ENCODE results near the gene MAPK11.

GRCh38 chr22:50292643-50293440 is 22.7 kb upstream of the MAPK11 start:
- TF ChIP-seq CTCF (IDR thresholded peaks at IDR 0.05 in 2 of 3, conservative IDR thresholded peaks at IDR 0.05 in 1 of 3; ENCODE audit: control insufficient read depth in 2 of 3, extremely low read depth in 1 of 3, insufficient read depth in 1 of 3, low read depth in 3 of 3, low read length in 3 of 3), result no peak
- TF ChIP-seq MXI1 (IDR thresholded peaks at IDR 0.05; ENCODE audit: low read depth, low read length), result no peak
- no peak for TF ChIP-seq EP300 (IDR thresholded peaks at IDR 0.05; ENCODE audit: borderline replicate concordance in 1 of 2, control insufficient read depth in 1 of 2, low read depth in 2 of 2, low read length in 2 of 2)
- no peak for TF ChIP-seq SRF (IDR thresholded peaks at IDR 0.05; ENCODE audit: low read depth in 2 of 2, low read length in 2 of 2)
- TF ChIP-seq HDAC6 (IDR thresholded peaks at IDR 0.05; ENCODE audit: unreplicated experiment), result no peak
- no peak for TF ChIP-seq FOS (IDR thresholded peaks at IDR 0.05; ENCODE audit: borderline replicate concordance, extremely low read depth, insufficient read length)
- no peak for TF ChIP-seq POLR2A (IDR thresholded peaks at IDR 0.05; ENCODE audit: low read depth, low read length)
- no peak for TF ChIP-seq USF1 (IDR thresholded peaks at IDR 0.05; ENCODE audit: borderline replicate concordance, extremely low read length, insufficient read depth, low read depth, low read length)
- no peak for TF ChIP-seq BACH1 (IDR thresholded peaks at IDR 0.05; ENCODE audit: borderline replicate concordance)
- TF ChIP-seq EZH2 (IDR thresholded peaks at IDR 0.05; ENCODE audit: borderline replicate concordance, control insufficient read depth, low read depth, low read length), result no peak
- TF ChIP-seq REST (IDR thresholded peaks at IDR 0.05; ENCODE audit: low read depth, low read length), result no peak
- no peak for TF ChIP-seq MYC (IDR thresholded peaks at IDR 0.05; ENCODE audit: insufficient read depth, insufficient read length, insufficient replicate concordance, low read length, severe bottlenecking)
- TF ChIP-seq ELK1 (IDR thresholded peaks at IDR 0.05; ENCODE audit: low read depth, low read length), result no peak
- TF ChIP-seq HCFC1 (IDR thresholded peaks at IDR 0.05; ENCODE audit: low read length), result no peak

All from GM12878 (cell line).